H1 (cell line): ENCODE results near the gene ARHGEF38. TPM values are rescaled to one million over a fixed set of nuclear protein-coding genes. Genes with fewer than 3 reads are reported as not detected.

Experiments used
- CTCF ChIA-PET: fragments of 300-600 bp; sonication (Branson Sonifier 250); formaldehyde crosslinking; loops from one replicate; lab custom pipeline; 2021; ENCODE audit not compliant: partially characterized antibody; lab: Charles Lee
- POLR2A ChIA-PET: fragments of 300-600 bp; sonication (Branson Sonifier 250); formaldehyde crosslinking; loops from one replicate; lab custom pipeline; 2021; ENCODE audit warnings: inconsistent platforms; ENCODE audit not compliant: partially characterized antibody; lab: Charles Lee
- DNase-seq, 2 experiments: peaks; one replicate each; pipeline versions ENCODE4 v3.0.0 to v3.0.0-alpha.2; 2010 to 2022; ENCODE audit warnings: low spot score in 2 of 2, low read depth in 1 of 2, mixed read lengths in 1 of 2
- FAIRE-seq: peaks from 2 replicates; lab custom pipeline; 2011; peaks lifted over from hg19 to GRCh38; lab: Jason Lieb, UNC
- H2AFZ ChIP-seq: 2 replicates; pipeline ENCODE4 v1.8.1; 2012; ENCODE audit warnings: low read length, inconsistent platforms
- H2AK5ac ChIP-seq: 2 replicates; pipeline ENCODE4 v1.6.1; 2013; ENCODE audit warnings: low read depth, low read length
- H2BK120ac ChIP-seq: replicated peaks from 2 replicates; pipeline ENCODE3; 2013; ENCODE audit warnings: low read depth, low read length, inconsistent platforms
- H2BK12ac ChIP-seq: 2 replicates; pipeline ENCODE4 v1.6.1; 2013; ENCODE audit warnings: low read depth, low read length
- H2BK15ac ChIP-seq: 2 replicates; pipeline ENCODE4 v1.6.1; 2013; ENCODE audit warnings: low read length
- H2BK20ac ChIP-seq: 2 replicates; pipeline ENCODE4 v1.6.1; 2013; ENCODE audit warnings: low read length
- H2BK5ac ChIP-seq: 2 replicates; pipeline ENCODE4 v1.6.1; 2013; ENCODE audit warnings: low read depth, low read length
- H3K14ac ChIP-seq: 2 replicates; pipeline ENCODE4 v1.6.1; 2013; ENCODE audit warnings: inconsistent platforms; ENCODE audit not compliant: insufficient read length
- H3K18ac ChIP-seq: 2 replicates; pipeline ENCODE4 v1.6.1; 2013; ENCODE audit warnings: low read length; ENCODE audit errors: extremely low read depth
- H3K23ac ChIP-seq: 2 replicates; pipeline ENCODE4 v1.6.1; 2013; ENCODE audit warnings: inconsistent platforms; ENCODE audit not compliant: insufficient read length
- H3K23me2 ChIP-seq: 2 replicates; pipeline ENCODE4 v1.6.1; 2013; ENCODE audit warnings: low read depth, low read length
- H3K27ac ChIP-seq: 2 replicates; pipeline ENCODE4 v1.6.1; 2011; ENCODE audit warnings: low read depth, low read length, inconsistent platforms
- H3K27me3 ChIP-seq, 4 experiments: replicated peaks in 1 of 4; 1 replicate in 1 of 4; 2 replicates in 3 of 4; pipeline versions ENCODE4 v1.6.1 to v1.8.1; 2011 to 2013; ENCODE audit warnings: low read length in 3 of 4, mild to moderate bottlenecking in 3 of 4, inconsistent platforms in 2 of 4, mixed read lengths in 2 of 4, moderate library complexity in 1 of 4; ENCODE audit not compliant: control insufficient read depth in 3 of 4, insufficient read depth in 3 of 4; ENCODE audit errors: extremely low read depth in 1 of 4
- H3K36me3 ChIP-seq, 4 experiments: 2 replicates each; pipeline versions ENCODE4 v1.6.1 to v1.8.1; 2011 to 2013; ENCODE audit warnings: mild to moderate bottlenecking in 4 of 4, low read length in 3 of 4, moderate library complexity in 2 of 4, control low read depth in 1 of 4, inconsistent platforms in 1 of 4; ENCODE audit not compliant: insufficient read depth in 4 of 4, control insufficient read depth in 2 of 4
- H3K4ac ChIP-seq: replicated peaks from 2 replicates; pipeline ENCODE3; 2013; ENCODE audit warnings: low read length, low read depth, mixed read lengths, inconsistent platforms; ENCODE audit not compliant: insufficient read length
- H3K4me1 ChIP-seq, 4 experiments: replicated peaks in 1 of 4; 1 replicate in 1 of 4; 2 replicates in 3 of 4; pipeline versions ENCODE4 v1.6.1 to v1.8.1; 2011 to 2013; ENCODE audit warnings: low read length in 3 of 4, inconsistent platforms in 2 of 4, mixed read lengths in 1 of 4; ENCODE audit not compliant: insufficient read depth in 4 of 4, control insufficient read depth in 3 of 4
- H3K4me2 ChIP-seq, 2 experiments: 2 replicates each; pipeline versions ENCODE4 v1.6.1 to v1.8.1; 2011 to 2013; ENCODE audit warnings: low read depth in 2 of 2, low read length in 2 of 2, control low read depth in 1 of 2, inconsistent platforms in 1 of 2, mild to moderate bottlenecking in 1 of 2; ENCODE audit not compliant: insufficient read depth in 1 of 2
- H3K4me3 ChIP-seq, 4 experiments: fragments of 200-600, 300-600 bp in 1 of 4; sonication (generic), shearing (Covaris generic), sonication (Bioruptor Twin) in 1 of 4; 2 replicates each; pipeline versions ENCODE4 v1.5.1 to v1.8.1; 2011 to 2016; ENCODE audit warnings: low read length in 4 of 4, low read depth in 3 of 4, control low read depth in 2 of 4, inconsistent platforms in 2 of 4, mild to moderate bottlenecking in 2 of 4, mixed read lengths in 1 of 4, moderate library complexity in 1 of 4; ENCODE audit not compliant: insufficient read depth in 2 of 4; ENCODE audit errors: extremely low read depth in 1 of 4
- H3K56ac ChIP-seq: replicated peaks from 2 replicates; pipeline ENCODE3; 2013; ENCODE audit warnings: low read depth, mild to moderate bottlenecking, mixed read lengths, low read length, inconsistent platforms; ENCODE audit not compliant: insufficient read length
- H3K79me1 ChIP-seq: 2 replicates; pipeline ENCODE4 v1.6.1; 2013; ENCODE audit warnings: low read depth, low read length, control low read depth
- H3K79me2 ChIP-seq, 2 experiments: 2 replicates each; pipeline versions ENCODE4 v1.6.1 to v1.8.1; 2012 to 2013; ENCODE audit warnings: low read length in 2 of 2, mild to moderate bottlenecking in 2 of 2, inconsistent platforms in 1 of 2; ENCODE audit not compliant: insufficient read depth in 2 of 2, control insufficient read depth in 1 of 2
- H3K9ac ChIP-seq, 4 experiments: replicated peaks in 1 of 4; 1 replicate in 1 of 4; 2 replicates in 3 of 4; pipeline versions ENCODE4 v1.6.1 to v1.8.1; 2011 to 2013; ENCODE audit warnings: low read depth in 3 of 4, low read length in 3 of 4, control low read depth in 2 of 4, mild to moderate bottlenecking in 2 of 4, moderate library complexity in 2 of 4, inconsistent platforms in 1 of 4; ENCODE audit errors: extremely low read depth in 1 of 4
- H3K9me3 ChIP-seq, 2 experiments: 2 replicates each; pipeline versions ENCODE4 v1.6.1 to v1.8.1; 2012 to 2013; ENCODE audit warnings: mild to moderate bottlenecking in 2 of 2, moderate library complexity in 2 of 2, control low read depth in 1 of 2, inconsistent platforms in 1 of 2, low read depth in 1 of 2, low read length in 1 of 2, mixed read lengths in 1 of 2; ENCODE audit not compliant: insufficient read depth in 2 of 2
- H4K20me1 ChIP-seq, 2 experiments: replicated peaks in 1 of 2; 2 replicates each; pipeline versions ENCODE3 to v1.8.1; 2011 to 2013; ENCODE audit warnings: inconsistent platforms in 2 of 2, low read length in 2 of 2, mild to moderate bottlenecking in 1 of 2; ENCODE audit not compliant: insufficient read depth in 2 of 2, control insufficient read depth in 1 of 2
- H4K5ac ChIP-seq: 2 replicates; pipeline ENCODE4 v1.6.1; 2013; ENCODE audit warnings: low read length, low read depth, mixed read lengths, inconsistent platforms; ENCODE audit not compliant: insufficient read length
- H4K8ac ChIP-seq: 2 replicates; pipeline ENCODE4 v1.8.0; 2013; ENCODE audit warnings: mild to moderate bottlenecking, moderate library complexity, low read length, inconsistent platforms; ENCODE audit not compliant: insufficient read depth; ENCODE audit errors: extremely low read depth
- H4K91ac ChIP-seq: replicated peaks from 2 replicates; pipeline ENCODE3; 2013; ENCODE audit warnings: low read length, mixed read lengths, inconsistent platforms; ENCODE audit not compliant: insufficient read length
- EZH2 ChIP-seq: fragments of 200-600 bp; sonication (generic); IDR thresholded peaks from 2 replicates; pipeline ENCODE4 v1.7.1; 2012; ENCODE audit warnings: low read depth, mild to moderate bottlenecking, moderate library complexity, low read length, inconsistent platforms; ENCODE audit not compliant: severe bottlenecking
- FOSL1 ChIP-seq: IDR thresholded peaks from 2 replicates; pipeline ENCODE4 v1.6.1; 2011; ENCODE audit warnings: mild to moderate bottlenecking, low read depth, low read length, moderate library complexity; ENCODE audit not compliant: insufficient read depth
- GTF2F1 ChIP-seq: IDR thresholded peaks from 2 replicates; pipeline ENCODE4 v1.6.1; 2012; ENCODE audit warnings: low read depth, low read length, improper control_type of control experiment, borderline replicate concordance
- JUN ChIP-seq: IDR thresholded peaks from 2 replicates; pipeline ENCODE4 v1.6.1; 2011; ENCODE audit warnings: low read depth, mild to moderate bottlenecking, improper control_type of control experiment, low read length
- JUND ChIP-seq: IDR thresholded peaks from 2 replicates; pipeline ENCODE4 v1.6.1; 2011; ENCODE audit warnings: mild to moderate bottlenecking, improper control_type of control experiment, low read length
- KDM4A ChIP-seq: IDR thresholded peaks from one replicate; pipeline ENCODE4 v1.7.1; 2012; ENCODE audit warnings: low read depth, mild to moderate bottlenecking, moderate library complexity, low read length, inconsistent platforms; ENCODE audit not compliant: severe bottlenecking
- RAD21 ChIP-seq, 2 experiments: IDR thresholded peaks in 1 of 2; conservative IDR thresholded peaks in 1 of 2; 2 replicates each; pipeline ENCODE4 v1.6.1; 2011; ENCODE audit warnings: low read depth in 2 of 2, low read length in 2 of 2, improper control_type of control experiment in 1 of 2, inconsistent platforms in 1 of 2, mild to moderate bottlenecking in 1 of 2, moderate library complexity in 1 of 2
- SAP30 ChIP-seq: fragments of 300-600 bp; sonication (generic); IDR thresholded peaks from 2 replicates; pipeline ENCODE4 v1.7.1; 2012; ENCODE audit warnings: low read length, moderate library complexity, mild to moderate bottlenecking, inconsistent platforms; ENCODE audit not compliant: insufficient read depth, insufficient replicate concordance
- SIN3A ChIP-seq, 2 experiments: IDR thresholded peaks in 1 of 2; conservative IDR thresholded peaks in 1 of 2; 2 replicates each; pipeline ENCODE4 v1.6.1; 2011 to 2012; ENCODE audit warnings: low read length in 2 of 2, improper control_type of control experiment in 1 of 2, low read depth in 1 of 2, mild to moderate bottlenecking in 1 of 2
- SIRT6 ChIP-seq: IDR thresholded peaks from one replicate; pipeline ENCODE4 v1.7.1; 2012; ENCODE audit warnings: low read length, inconsistent platforms
- SP2 ChIP-seq: IDR thresholded peaks from 2 replicates; pipeline ENCODE4 v1.6.1; 2012; ENCODE audit warnings: mild to moderate bottlenecking, low read length, inconsistent platforms
- TAF7 ChIP-seq: optimal IDR thresholded peaks from 2 replicates; pipeline ENCODE3; 2011; ENCODE audit warnings: low read depth, mild to moderate bottlenecking, inconsistent platforms, low read length, moderate library complexity, borderline replicate concordance
- ZNF274 ChIP-seq: IDR thresholded peaks from 2 replicates; pipeline ENCODE4 v1.7.0; 2012; ENCODE audit warnings: low read length, borderline replicate concordance; ENCODE audit errors: extremely low read depth
- whole genome bisulfite sequencing, 2 experiments: shearing (Covaris generic) in 1 of 2; methylation state at CpG; one replicate each; pipeline versions ENCODE4 v1.1.6 to v1.1.7; 2013 to 2015; ENCODE audit warnings: low lambda C conversion rate in 2 of 2, mixed read lengths in 2 of 2, inconsistent platforms in 1 of 2, low coverage in 1 of 2, missing lambda C conversion rate in 1 of 2; ENCODE audit not compliant: insufficient replicate concordance in 2 of 2, insufficient coverage in 1 of 2, insufficient read length in 1 of 2; ENCODE audit errors: extremely low coverage in 1 of 2, missing lambda C conversion rate in 1 of 2; 5-methylcytosine and 5-hydroxymethylcytosine counted together
- polyA plus RNA-seq, 7 experiments: library from polyadenylated mRNA; depleted of rRNA in 3 of 7; stranded (reverse) in 5 of 7; unstranded in 2 of 7; fragments of >200 nt in 5 of 7; fragments of 200-250 nt in 2 of 7; gene quantifications; 1 replicate in 5 of 7; 2 replicates in 1 of 7; 4 replicates in 1 of 7; pipeline versions ENCODE4 v1.2.1 to v1.2.3, GENCODE V29; 2011 to 2013; ENCODE audit warnings: missing spikeins in 2 of 7, mixed read lengths in 2 of 7
- total RNA-seq: library from RNA; stranded (reverse); fragmentation: NEBNext Ultra II Directional; extraction: Animal tissue kit (Norgen Biotek cat#: 25700); gene quantifications from 2 replicates; pipeline ENCODE4 v1.2.1, GENCODE V29; 2021

Gene ARHGEF38
- total and polyA plus RNA-seq, 2 of the 8 experiments (the other 6 are each of a cell fraction or from before 2014, with no cell fraction given) = not detected

GRCh38 chr4:105510245-105510644 lies 42.2 kb upstream of the ARHGEF38 start:
- H3K79me1 ChIP-seq = no peaks in the 10 kb centered on the region
- H4K8ac ChIP-seq = no peak overlapping the region
- no peak overlapping the region for H3K23ac ChIP-seq
- H2AFZ ChIP-seq = no peak overlapping the region
- WGBS, 2 experiments = 90% methylated on average over 2 of the region's 2 CpGs; no CpG with 5 or more reads in 1 of the 2 experiments
- no peaks in the 10 kb centered on the region for H3K23me2 ChIP-seq
- no peak overlapping the region for H3K4me2 ChIP-seq
- no peak overlapping the region for H3K4me3 ChIP-seq
- no peak overlapping the region for H2BK12ac ChIP-seq
- H3K14ac ChIP-seq = no peak overlapping the region
- no peaks in the 10 kb centered on the region for H3K9me3 ChIP-seq
- ChIA-PET CTCF (interaction anchor here (0.6 to 1.3 kb wide), 3 partner anchors 10 to 61 kb away, joined by 3 to 4 read pairs (median 4); no protein-coding TSS in a partner anchor), POLR2A (no interaction called here)
- H2BK5ac ChIP-seq = no peak overlapping the region
- H2BK15ac ChIP-seq = no peak overlapping the region
- H3K36me3 ChIP-seq = no peaks in the 10 kb centered on the region
- no peak for DNase-seq
- no peak overlapping the region for H3K56ac ChIP-seq
- H3K79me2 ChIP-seq = no peaks in the 10 kb centered on the region
- H3K9ac ChIP-seq = no peak overlapping the region
- H2BK120ac ChIP-seq = no peak overlapping the region
- no peak overlapping the region for H2BK20ac ChIP-seq
- no peaks in the 10 kb centered on the region for H3K4me1 ChIP-seq
- no peak overlapping the region for H4K91ac ChIP-seq
- H3K27me3 ChIP-seq = no peaks in the 10 kb centered on the region
- no peak overlapping the region for H3K4ac ChIP-seq
- no peak overlapping the region for H3K27ac ChIP-seq
- no peak overlapping the region for H4K5ac ChIP-seq
- no peak overlapping the region for H3K18ac ChIP-seq
- H4K20me1 ChIP-seq = no peaks in the 10 kb centered on the region
- H2AK5ac ChIP-seq = no peak overlapping the region
- FAIRE-seq = no peak
- TF ChIP-seq ZNF274 (no peak), EZH2 (no peak), RAD21 (IDR thresholded peaks at IDR 0.05 in 1 of 2, conservative IDR thresholded peaks at IDR 0.05 in 1 of 2; ENCODE audit: low read depth in 2 of 2, low read length in 2 of 2) (no peak), SIN3A (conservative IDR thresholded peaks at IDR 0.05 in 1 of 2, IDR thresholded peaks at IDR 0.05 in 1 of 2; ENCODE audit: low read depth in 1 of 2, low read length in 2 of 2) (no peak), JUND (no peak), TAF7 (no peak), SIRT6 (no peak), GTF2F1 (no peak), JUN (no peak), SP2 (no peak), FOSL1 (no peak), SAP30 (no peak), KDM4A (no peak)
